Duodenal mucosa (tissue), 2 donors: Measurements from ENCODE around the gene VSIG2.

Experiments
- H3K27ac ChIP-seq: one replicate; pipeline ENCODE4 v1.7.0; 2013; ENCODE audit warnings: low read depth, low read length
- H3K27me3 ChIP-seq, 2 donors: one replicate each; pipeline ENCODE4 v1.7.0; 2013; ENCODE audit warnings: low read length in 2 of 2, control low read depth in 1 of 2; ENCODE audit not compliant: insufficient read depth in 2 of 2, control insufficient read depth in 1 of 2
- H3K36me3 ChIP-seq, 2 donors: one replicate each; pipeline ENCODE4 v1.7.0; 2013; ENCODE audit warnings: low read length in 2 of 2, control low read depth in 1 of 2; ENCODE audit not compliant: insufficient read depth in 2 of 2, control insufficient read depth in 1 of 2
- H3K4me1 ChIP-seq, 2 donors: one replicate each; pipeline ENCODE4 v1.7.0; 2013; ENCODE audit warnings: low read length in 2 of 2, control low read depth in 1 of 2; ENCODE audit not compliant: insufficient read depth in 2 of 2, control insufficient read depth in 1 of 2
- H3K4me3 ChIP-seq, 2 donors: one replicate each; pipeline ENCODE4 v1.7.0; 2013; ENCODE audit warnings: low read length in 2 of 2, low read depth in 1 of 2
- H3K9ac ChIP-seq, 2 donors: one replicate each; pipeline ENCODE4 v1.7.0; 2013; ENCODE audit warnings: low read length in 2 of 2, low read depth in 1 of 2
- H3K9me3 ChIP-seq, 2 donors: one replicate each; pipeline ENCODE4 v1.7.0; 2013; ENCODE audit warnings: low read length in 2 of 2, control low read depth in 1 of 2; ENCODE audit not compliant: control insufficient read depth in 1 of 2

The VSIG2 gene

DNA sequence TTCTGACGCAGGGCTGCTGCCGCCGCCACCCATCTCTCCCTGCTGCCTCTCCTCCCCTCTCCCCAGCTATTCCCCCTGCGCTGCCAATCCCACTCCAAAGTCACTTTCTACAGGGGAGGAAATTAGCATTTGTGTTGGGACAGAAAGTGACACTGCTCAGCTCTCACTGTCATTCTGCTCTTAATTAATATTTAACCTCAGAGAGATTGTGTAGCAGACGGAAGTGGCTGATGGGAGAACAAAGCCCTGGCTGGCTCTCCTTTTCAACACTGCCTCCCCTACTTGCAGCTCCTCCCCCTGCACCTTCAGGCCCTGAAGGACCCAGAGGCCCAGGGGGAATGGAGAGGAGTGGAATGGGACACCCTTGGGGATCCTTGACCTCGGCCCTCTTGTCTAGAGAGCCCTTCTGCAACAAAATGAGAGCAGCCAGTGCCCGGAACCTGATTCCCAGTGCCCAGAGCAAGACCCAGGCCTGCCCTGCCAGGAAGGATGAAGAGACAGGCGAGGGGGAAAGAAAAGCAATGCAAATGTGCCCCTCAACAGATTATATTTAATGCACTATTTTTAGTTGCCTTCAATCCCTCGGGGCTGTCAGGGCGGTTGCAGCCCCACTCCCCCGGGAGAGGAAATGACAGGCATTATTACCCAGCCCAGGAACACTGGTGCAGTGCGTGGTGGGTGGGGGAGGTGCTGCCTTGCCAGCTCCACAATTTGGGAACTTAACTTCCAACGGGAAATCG lies 26.9 kb downstream of the VSIG2 start:
- Histone ChIP-seq H3K4me3 (peak overlapping the region; percentile 13 to 53), H3K9ac (no peak overlapping the region), H3K27me3 (peaks cover 1 to 21% of the 10 kb centered on the region in 2 donors), H3K36me3 (no peaks in the 10 kb centered on the region), H3K4me1 (peaks cover 10 to 11% of the 10 kb centered on the region in 2 donors), H3K9me3 (no peaks in the 10 kb centered on the region), H3K27ac (no peak overlapping the region)

DNA sequence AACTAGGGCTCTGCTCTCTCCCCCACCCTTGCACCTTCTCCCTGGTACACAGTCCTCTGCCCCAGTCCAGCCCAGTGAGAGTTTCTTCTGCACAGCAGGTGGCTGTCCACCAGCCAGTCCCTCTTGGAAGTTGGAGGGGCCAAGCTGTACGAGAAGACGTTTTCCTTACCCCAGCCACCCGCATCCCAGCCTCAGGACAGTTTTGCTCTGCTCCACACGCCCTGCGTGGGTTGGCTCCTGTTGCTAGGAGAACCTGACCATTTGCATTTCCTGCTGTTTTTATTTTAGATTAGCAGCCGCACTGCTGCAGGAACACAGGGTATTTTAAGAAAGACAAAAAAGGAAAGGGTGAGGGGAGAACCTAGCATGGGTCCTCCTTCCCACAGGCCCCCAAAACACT lies 29.9 kb downstream of the VSIG2 start:
- Histone ChIP-seq H3K36me3 (no peaks in the 10 kb centered on the region), H3K4me1 (peaks cover 19 to 26% of the 10 kb centered on the region in 2 donors), H3K9ac (no peak overlapping the region), H3K4me3 (no peak overlapping the region), H3K27me3 (peaks cover 28 to 50% of the 10 kb centered on the region in 2 donors), H3K9me3 (no peaks in the 10 kb centered on the region), H3K27ac (no peak overlapping the region)

DNA sequence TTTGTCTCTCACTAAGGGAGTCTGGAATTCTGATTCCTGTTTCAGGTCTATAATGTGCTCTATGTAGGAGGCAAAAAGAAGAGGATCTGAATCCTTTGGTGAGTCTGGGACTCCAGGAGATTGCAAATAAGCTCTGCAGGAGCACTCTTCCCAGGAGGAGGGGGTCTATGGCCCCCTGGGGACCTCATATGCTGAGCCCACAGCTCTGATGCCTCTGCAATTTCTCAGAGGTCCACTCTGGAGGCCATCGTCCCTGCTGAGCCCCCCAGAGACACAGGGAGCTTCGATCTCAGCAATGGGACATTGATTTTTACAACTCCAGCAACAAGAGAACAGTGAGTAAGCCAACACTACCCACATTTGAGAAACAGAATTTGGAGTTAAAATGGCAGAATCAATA lies 32.5 kb downstream of the VSIG2 start:
- H3K36me3 ChIP-seq = no peaks in the 10 kb centered on the region
- no peak overlapping the region for H3K9ac ChIP-seq
- H3K27ac ChIP-seq = no peak overlapping the region
- H3K4me1 ChIP-seq = peaks cover 8 to 15% of the 10 kb centered on the region in 2 donors
- no peak overlapping the region for H3K4me3 ChIP-seq
- H3K9me3 ChIP-seq = no peaks in the 10 kb centered on the region
- H3K27me3 ChIP-seq = peaks cover 33 to 57% of the 10 kb centered on the region in 2 donors

- H3K27ac ChIP-seq = no peak overlapping the region
- no peak overlapping the region for H3K4me3 ChIP-seq
- peaks cover 8 to 15% of the 10 kb centered on the region in 2 donors for H3K4me1 ChIP-seq
- no peak overlapping the region for H3K9ac ChIP-seq
- no peaks in the 10 kb centered on the region for H3K9me3 ChIP-seq
- no peaks in the 10 kb centered on the region for H3K36me3 ChIP-seq
- peaks cover 33 to 57% of the 10 kb centered on the region in 2 donors for H3K27me3 ChIP-seq
These were observed 33.3 kb downstream of the VSIG2 start for GRCh38 chr11:124718801-124719200.

- Histone ChIP-seq H3K36me3 (no peaks in the 10 kb centered on the region), H3K27me3 (peaks cover 33 to 57% of the 10 kb centered on the region in 2 donors), H3K9ac (peak overlapping the region in 1 of 2 donors; percentile 20), H3K4me1 (peaks cover 8 to 15% of the 10 kb centered on the region in 2 donors), H3K4me3 (peak overlapping the region; percentile 55 to 59), H3K9me3 (no peaks in the 10 kb centered on the region), H3K27ac (no peak overlapping the region)
These were observed 34.0 kb downstream of the VSIG2 start for GRCh38 chr11:124717786-124718651.

DNA sequence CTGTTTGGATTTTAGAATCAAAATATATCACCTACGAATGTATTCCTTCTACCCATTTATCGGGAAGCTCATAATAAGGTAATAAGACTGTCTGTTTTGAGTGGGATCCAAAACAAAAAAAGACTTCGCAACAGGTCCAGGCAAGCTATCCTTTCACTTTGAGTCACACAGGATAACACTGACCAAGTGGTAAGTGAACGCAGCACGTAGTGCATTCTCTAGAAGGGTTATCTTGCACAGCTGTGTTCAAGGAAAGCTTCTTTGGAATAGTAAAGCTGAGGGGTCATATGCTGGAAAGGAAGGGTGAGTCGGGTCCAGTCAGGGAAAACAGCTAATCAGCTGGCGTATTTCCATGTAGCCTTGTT lies 34.7 kb downstream of the VSIG2 start:
- H3K36me3 ChIP-seq = no peaks in the 10 kb centered on the region
- H3K27me3 ChIP-seq = peaks cover 33 to 57% of the 10 kb centered on the region in 2 donors
- peaks cover 8 to 15% of the 10 kb centered on the region in 2 donors for H3K4me1 ChIP-seq
- H3K9me3 ChIP-seq = no peaks in the 10 kb centered on the region
- peak overlapping the region in 1 of 2 donors; percentile 20 for H3K9ac ChIP-seq
- peak overlapping the region; percentile 55 to 59 for H3K4me3 ChIP-seq
- H3K27ac ChIP-seq = no peak overlapping the region

- Histone ChIP-seq H3K9me3 (no peaks in the 10 kb centered on the region), H3K4me1 (peaks cover 8 to 15% of the 10 kb centered on the region in 2 donors), H3K9ac (no peak overlapping the region), H3K27me3 (peaks cover 33 to 56% of the 10 kb centered on the region in 2 donors), H3K27ac (no peak overlapping the region), H3K4me3 (no peak overlapping the region), H3K36me3 (no peaks in the 10 kb centered on the region)
These were observed 35.5 kb downstream of the VSIG2 start for GRCh38 chr11:124716591-124716990.

DNA sequence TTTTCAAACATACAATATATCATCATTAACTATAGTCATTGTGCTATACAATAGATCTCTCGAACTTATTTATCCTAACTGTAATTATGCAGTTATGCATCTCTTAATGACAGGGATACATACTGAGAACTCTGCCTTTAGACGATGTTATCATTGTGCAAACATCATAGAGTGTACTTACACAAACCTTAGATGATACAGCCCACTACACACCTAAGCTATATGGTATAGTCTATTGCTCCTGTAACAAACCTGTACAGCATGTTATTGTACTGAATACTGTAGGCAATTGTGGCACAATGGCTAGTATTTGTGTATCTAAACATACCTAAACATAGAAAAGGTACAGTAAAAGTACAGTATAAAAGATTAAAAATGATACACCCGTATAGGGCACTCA lies 39.7 kb downstream of the VSIG2 start:
- no peaks in the 10 kb centered on the region for H3K36me3 ChIP-seq
- no peak overlapping the region for H3K27ac ChIP-seq
- H3K9me3 ChIP-seq = no peaks in the 10 kb centered on the region
- no peak overlapping the region for H3K4me3 ChIP-seq
- H3K4me1 ChIP-seq = no peaks in the 10 kb centered on the region
- peaks cover 5 to 14% of the 10 kb centered on the region in 2 donors for H3K27me3 ChIP-seq
- no peak overlapping the region for H3K9ac ChIP-seq

GRCh38 chr11:124707829-124708228 lies 44.2 kb downstream of the VSIG2 start:
- Histone ChIP-seq H3K27me3 (no peaks in the 10 kb centered on the region), H3K36me3 (no peaks in the 10 kb centered on the region), H3K4me3 (no peak overlapping the region), H3K9ac (no peak overlapping the region), H3K9me3 (no peaks in the 10 kb centered on the region), H3K27ac (no peak overlapping the region), H3K4me1 (no peaks in the 10 kb centered on the region)

GRCh38 chr11:124700028-124700427 lies 52.0 kb downstream of the VSIG2 start:
- no peaks in the 10 kb centered on the region for H3K4me1 ChIP-seq
- peaks cover 0 to 2% of the 10 kb centered on the region in 2 donors for H3K27me3 ChIP-seq
- H3K9ac ChIP-seq = no peak overlapping the region
- no peak overlapping the region for H3K27ac ChIP-seq
- H3K9me3 ChIP-seq = no peaks in the 10 kb centered on the region
- H3K4me3 ChIP-seq = no peak overlapping the region
- no peaks in the 10 kb centered on the region for H3K36me3 ChIP-seq
